HepG2 (cell line): ENCODE results near the gene KLHL33. TPM values are rescaled to one million over a fixed set of nuclear protein-coding genes. Genes with fewer than 3 reads are reported as not detected.

ENCODE experiments used
- ETV6 ChIP-seq: sonication (generic); formaldehyde crosslinking; conservative IDR thresholded peaks from 2 replicates; pipeline ENCODE4 v1.4.0; 2020; ENCODE audit warnings: missing genetic modification reagents
- IKZF5 ChIP-seq: IDR thresholded peaks from 2 replicates; pipeline ENCODE4 v1.6.1; 2018; ENCODE audit warnings: missing genetic modification reagents, mild to moderate bottlenecking, missing compliant biosample characterization
- JUNB ChIP-seq: sonication (generic); formaldehyde crosslinking; IDR thresholded peaks from 2 replicates; pipeline ENCODE4 v1.8.0; 2022; ENCODE audit warnings: missing genetic modification reagents, mild to moderate bottlenecking, borderline replicate concordance
- NAIF1 ChIP-seq: sonication (generic); formaldehyde crosslinking; IDR thresholded peaks from 2 replicates; pipeline ENCODE4 v1.5.0; 2020; ENCODE audit warnings: mild to moderate bottlenecking, missing genetic modification reagents, borderline replicate concordance
- NBN ChIP-seq: fragments of 450-650 bp; conservative IDR thresholded peaks from 2 replicates; pipeline ENCODE4 v1.6.1; 2017
- RORA ChIP-seq: sonication (generic); formaldehyde crosslinking; IDR thresholded peaks from 2 replicates; pipeline ENCODE4 v1.5.0; 2020; ENCODE audit warnings: mild to moderate bottlenecking, missing genetic modification reagents, moderate library complexity
- SRSF1 ChIP-seq: fragments of 200-400 bp; formaldehyde crosslinking; optimal IDR thresholded peaks from 2 replicates; pipeline ENCODE3; 2017; ENCODE audit warnings: mild to moderate bottlenecking, low read depth, low read length, moderate library complexity
- ZNF441 ChIP-seq: sonication (generic); formaldehyde crosslinking; IDR thresholded peaks from 2 replicates; pipeline ENCODE4 v1.7.0; 2021; ENCODE audit warnings: missing genetic modification reagents, borderline replicate concordance
- ZNF841 ChIP-seq: sonication (generic); formaldehyde crosslinking; IDR thresholded peaks from 2 replicates; pipeline ENCODE4 v1.8.1; 2023; ENCODE audit warnings: missing genetic modification reagents, borderline replicate concordance
- polyA plus RNA-seq, 8 experiments: library from polyadenylated mRNA; depleted of rRNA in 3 of 8; stranded (reverse) in 7 of 8; unstranded in 1 of 8; fragments of >200 nt; fragmentation: Illumina TruSeq in 4 of 8; extraction: Trizol in 4 of 8; gene quantifications; 2 replicates each; pipeline versions ENCODE4 v1.2.1 to v1.2.3, GENCODE V29; 2011 to 2016; ENCODE audit warnings: low read depth in 4 of 8, missing spikeins in 1 of 8, mixed read lengths in 1 of 8; ENCODE audit not compliant: insufficient read depth in 1 of 8
- total RNA-seq, 5 experiments: library from RNA; depleted of rRNA; stranded (reverse); fragments of >200 nt; fragmentation: Illumina TruSeq; extraction: Trizol; gene quantifications; 2 replicates each; pipeline ENCODE4 v1.2.3, GENCODE V29; 2016; ENCODE audit warnings: low read depth in 1 of 5
- TF ChIP-seq, protein P1 (sequence below): sonication (generic); formaldehyde crosslinking; IDR thresholded peaks from 2 replicates; pipeline ENCODE4 v1.4.0; 2020; ENCODE audit warnings: missing genetic modification reagents, mild to moderate bottlenecking, borderline replicate concordance
- TF ChIP-seq, protein P2 (sequence below): sonication (generic); formaldehyde crosslinking; IDR thresholded peaks from 2 replicates; pipeline ENCODE4 v1.5.1; 2020; ENCODE audit warnings: mild to moderate bottlenecking, missing genetic modification reagents, moderate library complexity
- TF ChIP-seq, protein P3 (sequence below): sonication (generic); formaldehyde crosslinking; conservative IDR thresholded peaks from 2 replicates; pipeline ENCODE4 v1.4.0; 2020; ENCODE audit warnings: mild to moderate bottlenecking, missing genetic modification reagents, moderate library complexity

KLHL33 gene
- total and polyA plus RNA-seq, 2 of the 13 experiments (the other 11 are each of a cell fraction or from before 2014, with no cell fraction given): not detected

DNA sequence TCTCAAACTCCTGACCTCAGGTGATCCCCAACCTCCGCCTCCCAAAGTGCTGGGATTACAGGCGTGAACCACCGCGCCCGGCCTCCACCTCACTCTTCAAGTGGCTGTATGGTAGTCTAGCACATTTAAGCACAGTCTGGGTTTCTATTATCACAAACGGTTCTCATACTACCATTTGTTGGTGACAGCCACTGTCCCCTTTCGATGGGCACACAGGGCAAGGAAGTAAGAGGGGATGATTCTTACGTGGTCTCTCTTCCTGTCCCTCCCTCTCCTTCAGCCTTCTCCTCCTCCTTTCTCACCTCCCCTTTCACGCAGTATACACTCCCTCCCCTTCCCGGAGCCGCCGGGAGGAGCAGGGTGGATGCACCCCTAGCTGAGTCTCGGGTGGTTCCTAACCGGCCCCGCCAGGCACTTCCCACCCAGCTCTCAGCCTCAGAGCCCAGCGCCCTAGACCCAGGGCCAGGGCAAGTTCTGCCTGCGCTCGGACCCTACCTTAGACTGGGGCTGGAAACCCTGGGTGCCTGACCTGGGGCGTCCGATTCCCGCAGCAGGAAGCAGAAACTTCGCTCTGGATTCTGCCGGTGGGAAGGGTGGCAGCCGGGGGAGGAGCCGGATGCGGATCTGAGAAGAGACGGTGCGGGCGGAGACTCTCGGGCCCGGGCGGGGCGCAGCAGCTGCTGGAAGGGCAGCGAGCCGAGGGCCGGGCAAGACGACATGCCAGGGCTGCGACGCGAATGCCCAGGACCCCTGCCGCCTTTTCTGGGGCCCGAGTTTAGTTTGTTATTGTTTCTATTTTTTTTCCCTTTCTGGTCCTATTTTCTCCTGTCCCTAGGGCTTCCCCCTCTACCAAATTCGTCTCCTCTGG lies 22.9 kb downstream of the KLHL33 start, which contains the start of gene TEP1 (continued):
- TF ChIP-seq, protein P1, sequence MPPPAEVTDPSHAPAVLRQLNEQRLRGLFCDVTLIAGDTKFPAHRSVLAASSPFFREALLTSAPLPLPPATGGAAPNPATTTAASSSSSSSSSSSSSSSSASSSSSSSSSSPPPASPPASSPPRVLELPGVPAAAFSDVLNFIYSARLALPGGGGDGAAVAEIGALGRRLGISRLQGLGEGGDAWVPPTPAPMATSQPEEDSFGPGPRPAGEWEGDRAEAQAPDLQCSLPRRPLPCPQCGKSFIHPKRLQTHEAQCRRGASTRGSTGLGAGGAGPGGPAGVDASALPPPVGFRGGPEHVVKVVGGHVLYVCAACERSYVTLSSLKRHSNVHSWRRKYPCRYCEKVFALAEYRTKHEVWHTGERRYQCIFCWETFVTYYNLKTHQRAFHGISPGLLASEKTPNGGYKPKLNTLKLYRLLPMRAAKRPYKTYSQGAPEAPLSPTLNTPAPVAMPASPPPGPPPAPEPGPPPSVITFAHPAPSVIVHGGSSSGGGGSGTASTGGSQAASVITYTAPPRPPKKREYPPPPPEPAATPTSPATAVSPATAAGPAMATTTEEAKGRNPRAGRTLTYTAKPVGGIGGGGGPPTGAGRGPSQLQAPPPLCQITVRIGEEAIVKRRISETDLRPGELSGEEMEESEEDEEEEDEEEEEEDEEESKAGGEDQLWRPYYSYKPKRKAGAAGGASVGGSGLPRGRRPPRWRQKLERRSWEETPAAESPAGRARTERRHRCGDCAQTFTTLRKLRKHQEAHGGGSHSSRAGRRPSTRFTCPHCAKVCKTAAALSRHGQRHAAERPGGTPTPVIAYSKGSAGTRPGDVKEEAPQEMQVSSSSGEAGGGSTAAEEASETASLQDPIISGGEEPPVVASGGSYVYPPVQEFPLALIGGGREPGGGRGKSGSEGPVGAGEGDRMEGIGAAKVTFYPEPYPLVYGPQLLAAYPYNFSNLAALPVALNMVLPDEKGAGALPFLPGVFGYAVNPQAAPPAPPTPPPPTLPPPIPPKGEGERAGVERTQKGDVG (CRISPR knock-in tag): no peak
- no peak for TF ChIP-seq ZNF841
- peak; percentile 88; the same call in 1 of the 2 replicates for TF ChIP-seq ZNF441 (CRISPR knock-in tag)
- peak; percentile 72 for TF ChIP-seq SRSF1
- no peak for TF ChIP-seq ETV6 (CRISPR knock-in tag)
- peak; percentile 75; the same call in 1 of the 2 replicates for TF ChIP-seq RORA (CRISPR knock-in tag)
- TF ChIP-seq, protein P2, sequence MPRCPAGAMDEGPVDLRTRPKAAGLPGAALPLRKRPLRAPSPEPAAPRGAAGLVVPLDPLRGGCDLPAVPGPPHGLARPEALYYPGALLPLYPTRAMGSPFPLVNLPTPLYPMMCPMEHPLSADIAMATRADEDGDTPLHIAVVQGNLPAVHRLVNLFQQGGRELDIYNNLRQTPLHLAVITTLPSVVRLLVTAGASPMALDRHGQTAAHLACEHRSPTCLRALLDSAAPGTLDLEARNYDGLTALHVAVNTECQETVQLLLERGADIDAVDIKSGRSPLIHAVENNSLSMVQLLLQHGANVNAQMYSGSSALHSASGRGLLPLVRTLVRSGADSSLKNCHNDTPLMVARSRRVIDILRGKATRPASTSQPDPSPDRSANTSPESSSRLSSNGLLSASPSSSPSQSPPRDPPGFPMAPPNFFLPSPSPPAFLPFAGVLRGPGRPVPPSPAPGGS (CRISPR knock-in tag): no peak; the same call in 1 of the 2 replicates
- TF ChIP-seq JUNB: no peak
- peak; percentile 40; the same call in 1 of the 2 replicates for TF ChIP-seq IKZF5 (CRISPR knock-in tag)
- 0 out of 2 replicates have a peak, but pooled peaks have one; percentile 8 for TF ChIP-seq NAIF1 (CRISPR knock-in tag)
- no peak for TF ChIP-seq NBN
- TF ChIP-seq, protein P3, sequence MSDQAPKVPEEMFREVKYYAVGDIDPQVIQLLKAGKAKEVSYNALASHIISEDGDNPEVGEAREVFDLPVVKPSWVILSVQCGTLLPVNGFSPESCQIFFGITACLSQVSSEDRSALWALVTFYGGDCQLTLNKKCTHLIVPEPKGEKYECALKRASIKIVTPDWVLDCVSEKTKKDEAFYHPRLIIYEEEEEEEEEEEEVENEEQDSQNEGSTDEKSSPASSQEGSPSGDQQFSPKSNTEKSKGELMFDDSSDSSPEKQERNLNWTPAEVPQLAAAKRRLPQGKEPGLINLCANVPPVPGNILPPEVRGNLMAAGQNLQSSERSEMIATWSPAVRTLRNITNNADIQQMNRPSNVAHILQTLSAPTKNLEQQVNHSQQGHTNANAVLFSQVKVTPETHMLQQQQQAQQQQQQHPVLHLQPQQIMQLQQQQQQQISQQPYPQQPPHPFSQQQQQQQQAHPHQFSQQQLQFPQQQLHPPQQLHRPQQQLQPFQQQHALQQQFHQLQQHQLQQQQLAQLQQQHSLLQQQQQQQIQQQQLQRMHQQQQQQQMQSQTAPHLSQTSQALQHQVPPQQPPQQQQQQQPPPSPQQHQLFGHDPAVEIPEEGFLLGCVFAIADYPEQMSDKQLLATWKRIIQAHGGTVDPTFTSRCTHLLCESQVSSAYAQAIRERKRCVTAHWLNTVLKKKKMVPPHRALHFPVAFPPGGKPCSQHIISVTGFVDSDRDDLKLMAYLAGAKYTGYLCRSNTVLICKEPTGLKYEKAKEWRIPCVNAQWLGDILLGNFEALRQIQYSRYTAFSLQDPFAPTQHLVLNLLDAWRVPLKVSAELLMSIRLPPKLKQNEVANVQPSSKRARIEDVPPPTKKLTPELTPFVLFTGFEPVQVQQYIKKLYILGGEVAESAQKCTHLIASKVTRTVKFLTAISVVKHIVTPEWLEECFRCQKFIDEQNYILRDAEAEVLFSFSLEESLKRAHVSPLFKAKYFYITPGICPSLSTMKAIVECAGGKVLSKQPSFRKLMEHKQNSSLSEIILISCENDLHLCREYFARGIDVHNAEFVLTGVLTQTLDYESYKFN: peak; percentile 55
